ENCODE data around the gene COBL.

Gene COBL

DNA sequence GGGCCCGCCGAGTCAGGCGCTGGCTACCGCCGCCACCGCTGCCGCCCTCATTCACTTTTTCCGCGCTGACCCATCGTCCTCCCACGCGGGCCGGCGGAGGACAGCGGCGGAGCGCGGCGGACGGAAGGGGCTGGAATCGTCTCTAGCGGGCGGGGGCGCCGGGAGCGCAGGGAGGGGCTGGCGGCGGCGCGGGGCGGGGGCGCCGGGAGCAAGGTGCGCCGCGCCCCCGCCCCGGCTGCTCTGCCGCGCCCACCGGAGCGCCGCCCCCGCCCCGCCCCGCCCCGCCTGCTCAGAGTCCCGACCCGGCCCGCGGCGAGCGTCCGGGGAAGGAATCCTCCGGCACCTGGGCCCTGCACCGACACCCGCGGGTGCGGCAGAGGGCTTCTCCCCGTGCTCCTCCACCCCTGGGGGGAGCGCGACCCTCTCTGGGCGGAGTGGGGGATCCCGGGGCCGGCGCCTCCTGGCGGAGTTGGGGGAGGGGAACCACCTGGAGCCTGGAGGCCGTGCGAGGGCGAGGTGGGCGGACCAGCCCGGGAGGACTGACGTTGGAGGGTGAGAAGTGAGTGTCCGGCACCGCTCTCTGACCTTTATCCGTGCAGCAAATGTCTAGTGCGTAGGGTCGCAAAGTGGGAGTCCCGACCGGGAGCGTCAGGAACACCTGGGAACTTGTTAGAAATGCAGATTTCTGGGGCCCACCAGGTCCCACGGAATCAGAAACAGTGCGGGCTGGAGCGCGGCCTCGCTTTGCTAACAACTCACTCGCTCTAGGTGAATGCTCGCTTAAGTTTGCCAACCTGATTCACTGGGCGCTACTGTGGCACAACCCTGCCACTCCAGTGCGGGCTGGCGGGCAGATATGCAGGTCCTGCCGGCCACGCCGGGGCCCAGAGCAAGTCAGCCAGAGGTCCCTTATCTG lies at the start of gene COBL:
COBL (minus strand) TSS at position 144 of the 916 bp plus-strand sequence. CDS start 176 bp downstream, outside the sequence.
- peak; percentile 16 for DNase-seq (ENCODE audit: low read depth)
- TF ChIP-seq, protein P1, sequence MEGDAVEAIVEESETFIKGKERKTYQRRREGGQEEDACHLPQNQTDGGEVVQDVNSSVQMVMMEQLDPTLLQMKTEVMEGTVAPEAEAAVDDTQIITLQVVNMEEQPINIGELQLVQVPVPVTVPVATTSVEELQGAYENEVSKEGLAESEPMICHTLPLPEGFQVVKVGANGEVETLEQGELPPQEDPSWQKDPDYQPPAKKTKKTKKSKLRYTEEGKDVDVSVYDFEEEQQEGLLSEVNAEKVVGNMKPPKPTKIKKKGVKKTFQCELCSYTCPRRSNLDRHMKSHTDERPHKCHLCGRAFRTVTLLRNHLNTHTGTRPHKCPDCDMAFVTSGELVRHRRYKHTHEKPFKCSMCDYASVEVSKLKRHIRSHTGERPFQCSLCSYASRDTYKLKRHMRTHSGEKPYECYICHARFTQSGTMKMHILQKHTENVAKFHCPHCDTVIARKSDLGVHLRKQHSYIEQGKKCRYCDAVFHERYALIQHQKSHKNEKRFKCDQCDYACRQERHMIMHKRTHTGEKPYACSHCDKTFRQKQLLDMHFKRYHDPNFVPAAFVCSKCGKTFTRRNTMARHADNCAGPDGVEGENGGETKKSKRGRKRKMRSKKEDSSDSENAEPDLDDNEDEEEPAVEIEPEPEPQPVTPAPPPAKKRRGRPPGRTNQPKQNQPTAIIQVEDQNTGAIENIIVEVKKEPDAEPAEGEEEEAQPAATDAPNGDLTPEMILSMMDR (IDR thresholded peaks at IDR 0.05; ENCODE audit: insufficient read depth, low read depth, low read length, missing control alignments), result no peak
- H3K4me3 ChIP-seq (ENCODE audit: low read length), result peak within 1 kb of the TSS; percentile 59

GRCh38 chr7:51366172-51366728 lies 49.6 kb upstream of the COBL start:
- no peak for DNase-seq (ENCODE audit: low read depth)
- no peak overlapping the region for H3K4me3 ChIP-seq (ENCODE audit: low read length)
- TF ChIP-seq, protein P1 (IDR thresholded peaks at IDR 0.05; ENCODE audit: insufficient read depth, low read depth, low read length, missing control alignments), result no peak

GRCh38 chr7:51357821-51358220 lies 41.2 kb upstream of the COBL start:
- DNase-seq (ENCODE audit: low read depth), result no peak
- TF ChIP-seq, protein P1 (IDR thresholded peaks at IDR 0.05; ENCODE audit: insufficient read depth, low read depth, low read length, missing control alignments), result no peak
- no peak overlapping the region for H3K4me3 ChIP-seq (ENCODE audit: low read length)

DNA sequence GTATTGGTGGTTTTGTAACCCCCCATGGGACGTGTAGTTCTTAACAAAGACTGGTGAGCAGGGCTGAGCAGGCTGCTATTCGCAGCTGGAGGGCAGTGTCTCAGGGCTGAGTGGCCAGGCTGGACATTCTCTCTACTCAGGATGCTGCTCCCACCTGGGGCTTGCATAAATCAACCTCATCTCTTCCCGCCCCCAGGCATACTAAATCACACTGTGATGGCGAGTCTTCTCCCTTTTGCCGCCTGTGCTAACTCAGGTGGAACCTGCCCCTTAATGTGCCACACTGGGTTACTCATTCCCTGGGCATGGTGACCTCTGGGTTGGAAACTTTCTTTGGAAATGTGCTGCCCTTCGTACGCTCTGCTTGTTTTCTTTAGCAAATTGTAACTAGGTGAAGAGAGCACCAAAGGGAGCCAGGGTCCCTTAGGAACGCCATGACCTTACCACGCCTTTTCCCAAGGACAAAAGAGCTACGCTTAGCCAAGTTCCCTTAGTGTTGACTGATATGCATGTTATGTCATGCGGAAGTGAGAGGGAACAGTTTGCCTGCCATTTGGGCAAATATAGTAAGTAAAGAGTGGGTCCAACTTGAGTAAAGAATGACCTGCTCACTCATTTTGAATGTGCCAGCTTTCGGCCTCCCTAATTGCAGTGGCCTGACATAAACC lies 40.4 kb upstream of the COBL start:
- no peak for DNase-seq (ENCODE audit: low read depth)
- TF ChIP-seq, protein P1 (IDR thresholded peaks at IDR 0.05; ENCODE audit: insufficient read depth, low read depth, low read length, missing control alignments), result no peak

DNA sequence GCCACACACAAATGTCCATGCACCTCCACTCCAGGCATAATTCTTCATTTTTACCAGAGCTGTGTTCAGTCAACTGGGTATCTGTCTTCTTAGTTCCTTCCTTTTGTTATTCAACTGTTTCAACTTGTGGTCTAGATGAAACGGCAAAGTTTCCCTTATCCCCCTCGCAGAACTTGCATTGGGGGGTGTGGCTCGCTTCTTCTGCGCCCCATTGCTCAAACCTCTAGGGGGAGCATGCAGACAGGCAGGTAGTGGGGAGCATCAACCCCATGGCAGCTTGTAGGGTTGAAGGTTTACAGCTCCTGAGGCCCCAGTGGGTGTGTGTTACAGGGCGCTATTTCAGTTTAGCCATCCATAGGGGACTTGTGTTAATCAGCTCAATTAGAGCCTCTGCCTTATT lies 38.3 kb upstream of the COBL start:
- no peak overlapping the region for H3K4me3 ChIP-seq (ENCODE audit: low read length)
- DNase-seq (ENCODE audit: low read depth), result no peak
- TF ChIP-seq, protein P1 (IDR thresholded peaks at IDR 0.05; ENCODE audit: insufficient read depth, low read depth, low read length, missing control alignments), result no peak

More for the DNA sequence above, 40.4 kb upstream of the COBL start:
- H3K4me3 ChIP-seq (ENCODE audit: low read length), result no peak overlapping the region

DNA sequence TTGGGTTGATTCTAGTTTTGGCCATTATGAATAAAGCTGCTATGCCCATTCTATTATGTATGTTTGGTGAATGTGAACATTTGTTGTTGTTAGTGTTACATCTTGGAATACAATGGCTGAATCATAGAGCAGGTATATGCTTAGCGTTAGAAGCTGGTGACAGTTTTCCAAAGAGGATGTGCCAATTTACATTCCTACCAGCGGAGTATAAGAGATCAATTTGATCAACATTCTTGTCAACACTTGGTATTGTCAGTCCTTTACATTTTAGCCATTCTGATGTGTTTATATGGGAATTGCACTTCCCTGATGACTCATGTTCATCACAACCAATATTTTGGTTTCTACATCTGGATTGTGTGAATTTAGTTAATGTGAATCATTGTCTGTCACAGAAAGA lies 37.8 kb upstream of the COBL start:
- H3K4me3 ChIP-seq (ENCODE audit: low read length), result no peak overlapping the region
- TF ChIP-seq, protein P1 (IDR thresholded peaks at IDR 0.05; ENCODE audit: insufficient read depth, low read depth, low read length, missing control alignments), result no peak

More for the DNA sequence above, 37.8 kb upstream of the COBL start:
- DNase-seq (ENCODE audit: low read depth), result no peak
